DOHH2 (cell line): Measurements from ENCODE around the gene TIAM2.
"Not testable (repeated sequence)": the region's sequence is repeated elsewhere in the genome, so short reads cannot be mapped to it uniquely, and the experiment has no call there.

ENCODE experiments used
- H3F3A ChIP-seq: fragments of 200-600 bp; sonication (generic), shearing (Covaris generic); 2 replicates; pipeline ENCODE4 v1.6.0; 2016; ENCODE audit warnings: antibody characterized with exemption, mild to moderate bottlenecking; ENCODE audit not compliant: control insufficient read depth, insufficient read depth
- H3K27ac ChIP-seq: fragments of 200-600 bp; sonication (generic); 2 replicates; pipeline ENCODE4 v1.5.1; 2014; ENCODE audit warnings: low read depth, mild to moderate bottlenecking, low read length, moderate library complexity
- H3K27me3 ChIP-seq: fragments of 200-600 bp; sonication (generic); 2 replicates; pipeline ENCODE4 v1.6.1; 2014; ENCODE audit warnings: mild to moderate bottlenecking, low read length, mixed read lengths; ENCODE audit not compliant: control insufficient read depth
- H3K36me3 ChIP-seq: fragments of 200-600 bp; sonication (generic); 2 replicates; pipeline ENCODE4 v1.6.1; 2014; ENCODE audit warnings: mild to moderate bottlenecking, low read length, moderate library complexity, mixed read lengths; ENCODE audit not compliant: control insufficient read depth
- H3K4me1 ChIP-seq: fragments of 200-600 bp; sonication (generic); 2 replicates; pipeline ENCODE4 v1.6.1; 2014; ENCODE audit warnings: mild to moderate bottlenecking, low read length, mixed read lengths; ENCODE audit not compliant: control insufficient read depth
- H3K4me2 ChIP-seq: fragments of 200-600 bp; sonication (generic); 2 replicates; pipeline ENCODE4 v1.6.0; 2014; ENCODE audit warnings: mild to moderate bottlenecking, low read length, moderate library complexity
- H3K4me3 ChIP-seq: fragments of 200-600 bp; sonication (generic); 2 replicates; pipeline ENCODE4 v1.5.1; 2014; ENCODE audit warnings: mild to moderate bottlenecking, low read length, mixed read lengths
- H3K79me2 ChIP-seq: fragments of 200-600 bp; sonication (generic); 2 replicates; pipeline ENCODE4 v1.6.1; 2014; ENCODE audit warnings: mild to moderate bottlenecking, low read length, mixed read lengths; ENCODE audit not compliant: control insufficient read depth
- H3K9me2 ChIP-seq: fragments of 200-600 bp; sonication (generic); replicated peaks from 2 replicates; pipeline ENCODE4 v1.6.1; 2014; ENCODE audit warnings: mild to moderate bottlenecking, low read length, mixed read lengths; ENCODE audit not compliant: control insufficient read depth
- H3K9me3 ChIP-seq: fragments of 200-600 bp; sonication (generic); 2 replicates; pipeline ENCODE4 v1.6.1; 2014; ENCODE audit warnings: antibody characterized with exemption, low read length, mixed read lengths; ENCODE audit not compliant: control insufficient read depth, insufficient read depth
- H4K20me1 ChIP-seq: fragments of 200-600 bp; sonication (generic); 2 replicates; pipeline ENCODE4 v1.6.0; 2014; ENCODE audit warnings: low read depth, mild to moderate bottlenecking, antibody characterized with exemption, low read length, moderate library complexity; ENCODE audit not compliant: control insufficient read depth, insufficient read depth
- EZH2phosphoT487 ChIP-seq: fragments of 200-600 bp; sonication (generic); IDR thresholded peaks from 2 replicates; pipeline ENCODE4 v1.6.1; 2017; ENCODE audit warnings: borderline replicate concordance, mild to moderate bottlenecking, antibody characterized with exemption, low read length, moderate library complexity, mixed read lengths
- TF ChIP-seq, protein P1 (sequence below): fragments of 200-600 bp; sonication (generic); IDR thresholded peaks from one replicate; pipeline ENCODE4 v1.5.1; 2014; ENCODE audit warnings: antibody characterized with exemption, mild to moderate bottlenecking, low read depth, low read length; ENCODE audit not compliant: poor library complexity, severe bottlenecking

The TIAM2 gene

GRCh38 chr6:155183095-155183494 lies 188.0 kb downstream of the TIAM2 start:
- no peaks in the 10 kb centered on the region for H3K27me3 ChIP-seq
- no peaks in the 10 kb centered on the region for H3K36me3 ChIP-seq
- H3K4me3 ChIP-seq, result peak overlapping the region; percentile 69
- no peaks in the 10 kb centered on the region for H4K20me1 ChIP-seq
- H3F3A ChIP-seq, result no peaks in the 10 kb centered on the region
- H3K4me1 ChIP-seq, result peaks cover 51% of the 10 kb centered on the region
- no peaks in the 10 kb centered on the region for H3K9me3 ChIP-seq
- no peak for TF ChIP-seq EZH2phosphoT487
- TF ChIP-seq, protein P1, sequence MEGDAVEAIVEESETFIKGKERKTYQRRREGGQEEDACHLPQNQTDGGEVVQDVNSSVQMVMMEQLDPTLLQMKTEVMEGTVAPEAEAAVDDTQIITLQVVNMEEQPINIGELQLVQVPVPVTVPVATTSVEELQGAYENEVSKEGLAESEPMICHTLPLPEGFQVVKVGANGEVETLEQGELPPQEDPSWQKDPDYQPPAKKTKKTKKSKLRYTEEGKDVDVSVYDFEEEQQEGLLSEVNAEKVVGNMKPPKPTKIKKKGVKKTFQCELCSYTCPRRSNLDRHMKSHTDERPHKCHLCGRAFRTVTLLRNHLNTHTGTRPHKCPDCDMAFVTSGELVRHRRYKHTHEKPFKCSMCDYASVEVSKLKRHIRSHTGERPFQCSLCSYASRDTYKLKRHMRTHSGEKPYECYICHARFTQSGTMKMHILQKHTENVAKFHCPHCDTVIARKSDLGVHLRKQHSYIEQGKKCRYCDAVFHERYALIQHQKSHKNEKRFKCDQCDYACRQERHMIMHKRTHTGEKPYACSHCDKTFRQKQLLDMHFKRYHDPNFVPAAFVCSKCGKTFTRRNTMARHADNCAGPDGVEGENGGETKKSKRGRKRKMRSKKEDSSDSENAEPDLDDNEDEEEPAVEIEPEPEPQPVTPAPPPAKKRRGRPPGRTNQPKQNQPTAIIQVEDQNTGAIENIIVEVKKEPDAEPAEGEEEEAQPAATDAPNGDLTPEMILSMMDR, result no peak
- peak overlapping the region; percentile 71 for H3K4me2 ChIP-seq
- H3K9me2 ChIP-seq, result no peaks in the 10 kb centered on the region
- H3K27ac ChIP-seq, result peak overlapping the region; percentile 61
- H3K79me2 ChIP-seq, result 0 out of 2 replicates have a peak, but pooled peaks cover 3% of the 10 kb centered on the region

DNA sequence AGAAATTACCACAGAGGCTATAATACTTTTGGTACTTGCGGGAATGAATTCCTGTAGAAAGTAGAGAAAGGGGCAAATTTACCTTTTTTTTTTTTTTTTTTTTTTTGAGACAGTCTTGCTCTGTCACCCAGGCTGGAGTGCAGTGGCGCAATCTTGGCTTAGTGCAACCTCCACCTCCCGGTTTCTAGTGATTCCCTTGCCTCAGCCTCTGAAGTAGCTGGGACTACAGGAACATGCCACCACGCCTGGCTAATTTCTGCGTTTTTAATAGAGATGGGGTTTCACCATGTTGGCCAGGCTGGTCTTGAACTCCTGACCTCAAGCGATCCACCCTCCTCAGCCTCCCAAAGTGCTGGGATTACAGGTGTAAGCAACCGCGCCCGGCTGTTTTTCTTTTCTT lies 189.9 kb downstream of the TIAM2 start:
- H3K36me3 ChIP-seq, H3K79me2 ChIP-seq, H3K27me3 ChIP-seq, H3F3A ChIP-seq, H4K20me1 ChIP-seq, H3K9me3 ChIP-seq, H3K9me2 ChIP-seq, H3K27ac ChIP-seq: not testable (repeated sequence)
- Histone ChIP-seq H3K4me1 (peaks cover 51% of the 10 kb centered on the region), H3K4me2 (peak overlapping the region; percentile 74; the same call in 1 of the 2 replicates), H3K4me3 (peak overlapping the region; percentile 62; the same call in 1 of the 2 replicates)

DNA sequence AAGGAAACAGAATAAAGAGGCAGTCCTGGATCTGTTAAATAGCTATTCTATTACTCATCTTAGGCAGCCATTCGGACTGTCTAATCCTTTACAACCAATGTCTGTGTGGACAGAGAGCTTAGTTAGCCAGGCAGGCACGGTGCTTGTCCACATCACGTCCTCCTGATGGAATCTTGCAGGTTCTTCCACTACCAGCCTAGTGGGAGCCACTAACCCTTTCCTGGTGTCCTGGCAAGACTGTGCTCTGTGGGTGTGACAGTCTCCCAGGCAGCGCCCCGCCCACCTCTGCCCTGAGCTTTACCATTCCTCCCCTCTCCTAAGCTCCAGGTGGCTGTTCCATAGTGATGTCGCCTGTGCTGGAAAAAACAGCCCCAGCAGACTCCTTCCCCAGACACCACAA lies 190.4 kb downstream of the TIAM2 start:
- H3K79me2 ChIP-seq, result 0 out of 2 replicates have a peak, but pooled peaks cover 3% of the 10 kb centered on the region
- H3K9me2 ChIP-seq, result no peaks in the 10 kb centered on the region
- TF ChIP-seq EZH2phosphoT487, result no peak
- TF ChIP-seq, protein P1, result no peak
- peaks cover 51% of the 10 kb centered on the region for H3K4me1 ChIP-seq
- no peaks in the 10 kb centered on the region for H4K20me1 ChIP-seq
- H3K4me2 ChIP-seq, result peak overlapping the region; percentile 34; the same call in 1 of the 2 replicates
- H3K9me3 ChIP-seq, result no peaks in the 10 kb centered on the region
- no peak overlapping the region for H3K27ac ChIP-seq
- no peak overlapping the region for H3K4me3 ChIP-seq
- H3K27me3 ChIP-seq, result no peaks in the 10 kb centered on the region
- H3F3A ChIP-seq, result no peaks in the 10 kb centered on the region
- no peaks in the 10 kb centered on the region for H3K36me3 ChIP-seq

GRCh38 chr6:155186052-155186658 lies 191.0 kb downstream of the TIAM2 start:
- Histone ChIP-seq H3K4me3 (no peak overlapping the region), H3K36me3 (no peaks in the 10 kb centered on the region), H3K4me1 (peaks cover 47% of the 10 kb centered on the region), H3K9me3 (no peaks in the 10 kb centered on the region), H3K9me2 (no peaks in the 10 kb centered on the region), H3K27ac (no peak overlapping the region), H3K79me2 (0 out of 2 replicates have a peak, but pooled peaks cover 3% of the 10 kb centered on the region), H4K20me1 (no peaks in the 10 kb centered on the region), H3K27me3 (no peaks in the 10 kb centered on the region), H3K4me2 (peak overlapping the region; percentile 34; the same call in 1 of the 2 replicates), H3F3A (no peaks in the 10 kb centered on the region)
- no peak for TF ChIP-seq EZH2phosphoT487
- TF ChIP-seq, protein P1, result no peak
